Stimulated activated CD4-positive, alpha-beta T cell treated with anti-CD3 and anti-CD28 coated beads, Interleukin-12 subunit alpha, Interleukin-12 subunit beta, amount 100 ng/mL, for 24 hours (primary cell): Measurements from ENCODE around the gene MLLT3.

Experiments
- DNase-seq, 2 experiments: peaks; one replicate each; pipeline ENCODE4 v3.0.0-alpha.2; 2020; ENCODE audit warnings: low read depth in 2 of 2

Gene MLLT3

DNA sequence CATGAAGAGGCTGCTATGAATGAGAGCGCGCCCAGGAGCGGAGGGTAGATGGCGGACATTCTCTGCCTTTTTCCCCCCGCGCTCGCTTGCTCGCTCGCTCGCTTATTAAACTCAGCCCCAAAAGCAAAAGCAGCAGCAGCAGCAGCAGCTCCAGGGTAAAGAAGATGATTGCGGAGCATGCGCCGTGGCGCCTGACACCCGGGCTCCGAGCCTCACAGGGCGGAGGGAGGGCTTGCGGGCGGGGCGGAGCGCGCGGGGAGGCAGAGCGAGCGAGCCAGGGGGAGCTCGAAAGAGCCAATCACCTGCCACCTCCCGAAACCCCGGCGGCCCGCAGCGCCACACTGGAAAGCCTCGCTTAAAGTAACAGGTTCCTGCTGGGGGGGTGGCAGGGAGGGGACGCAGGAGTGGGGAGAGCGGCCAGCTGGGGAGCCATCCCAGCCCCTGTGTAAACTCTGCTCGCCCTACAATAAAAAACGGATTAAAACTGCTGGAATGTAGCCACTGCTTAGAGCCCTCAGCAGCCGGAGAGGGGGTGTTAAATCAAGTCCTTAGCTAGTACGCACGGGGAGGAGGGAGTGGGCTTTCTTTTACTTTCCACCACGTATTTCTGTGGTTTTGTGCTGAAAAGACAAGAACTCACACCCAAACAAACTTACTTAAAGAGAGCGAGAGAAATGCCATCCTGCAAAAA lies at the start of gene MLLT3:
TSS of gene MLLT3 (minus strand) at position 170 of the 691 bp plus-strand sequence.
- peak; percentile 91 to 93 for DNase-seq

DNA sequence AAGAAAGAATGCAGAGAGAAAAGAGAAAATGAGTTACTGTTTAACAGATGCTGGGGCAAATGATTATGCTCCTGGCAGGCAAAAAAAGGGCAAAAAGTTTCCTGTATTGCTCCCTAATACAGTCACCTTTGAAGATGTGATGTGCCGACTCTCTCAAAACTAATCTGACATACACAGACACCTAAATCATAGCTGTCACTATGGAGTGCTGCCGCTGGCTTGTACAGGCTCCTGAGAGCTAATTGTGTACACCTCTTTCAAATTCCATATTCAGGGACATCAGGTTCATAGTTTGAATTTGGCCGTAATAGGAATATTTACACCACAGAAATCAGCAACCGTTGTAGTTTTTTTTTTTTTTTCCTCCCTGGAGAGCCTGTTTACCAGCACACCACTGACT lies 49.3 kb upstream of the MLLT3 start:
- DNase-seq: no peak

DNA sequence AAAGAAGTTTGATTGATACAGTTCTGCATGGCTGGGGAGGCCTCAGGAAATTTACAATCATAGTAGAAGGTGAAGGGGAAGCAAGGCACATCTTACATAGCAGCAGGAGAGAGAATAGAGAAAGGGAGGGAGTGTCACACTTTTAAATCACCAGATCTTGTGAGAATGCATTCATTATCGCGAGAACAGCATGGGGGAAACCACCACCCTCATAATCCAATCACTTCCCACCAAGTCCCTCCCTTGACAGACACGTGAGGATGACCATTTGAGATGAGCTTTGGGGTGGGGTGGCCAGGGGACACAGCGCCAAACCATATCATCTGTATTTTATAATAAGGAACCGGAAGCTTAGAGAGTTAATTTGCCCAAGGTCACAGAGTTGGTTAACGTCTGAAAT lies 48.1 kb upstream of the MLLT3 start:
- no peak for DNase-seq

DNA sequence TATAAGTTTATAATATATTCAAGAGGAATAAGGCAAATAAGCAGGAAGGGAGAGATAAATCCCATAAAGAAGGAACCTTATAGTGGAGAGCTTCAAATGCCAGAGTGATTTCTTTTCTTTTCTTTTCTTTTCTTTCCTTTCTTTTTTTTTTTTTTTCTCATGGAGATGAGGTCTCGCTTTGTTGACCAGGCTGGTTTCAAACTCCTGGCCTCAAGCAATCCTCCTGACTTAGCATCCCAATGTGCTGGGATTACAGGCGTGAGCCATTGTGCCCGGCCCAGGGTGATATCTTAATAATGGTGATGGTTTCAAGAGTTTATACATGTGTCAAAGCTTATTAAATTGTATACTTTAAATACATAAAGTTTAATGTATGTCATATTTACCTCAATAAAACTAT lies 42.2 kb upstream of the MLLT3 start:
- no peak for DNase-seq

DNA sequence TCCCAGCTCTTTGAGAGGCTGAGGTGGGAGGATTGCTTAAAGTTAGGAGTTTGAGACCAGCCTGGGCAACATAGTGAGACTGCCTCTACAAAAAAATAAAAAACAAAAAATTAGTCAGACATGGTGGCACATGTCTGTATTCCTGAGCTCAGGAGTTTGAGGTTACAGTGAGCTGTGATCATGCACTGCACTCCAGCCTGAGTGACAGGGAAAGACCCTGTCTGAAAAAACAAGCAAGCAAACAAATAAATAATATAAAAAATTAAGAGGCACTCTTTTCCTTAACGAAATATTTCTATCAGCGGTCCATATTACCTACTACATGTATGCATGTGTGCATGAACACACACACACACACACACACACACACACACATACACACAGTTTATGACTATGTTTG lies 40.8 kb upstream of the MLLT3 start:
- no peak for DNase-seq

DNA sequence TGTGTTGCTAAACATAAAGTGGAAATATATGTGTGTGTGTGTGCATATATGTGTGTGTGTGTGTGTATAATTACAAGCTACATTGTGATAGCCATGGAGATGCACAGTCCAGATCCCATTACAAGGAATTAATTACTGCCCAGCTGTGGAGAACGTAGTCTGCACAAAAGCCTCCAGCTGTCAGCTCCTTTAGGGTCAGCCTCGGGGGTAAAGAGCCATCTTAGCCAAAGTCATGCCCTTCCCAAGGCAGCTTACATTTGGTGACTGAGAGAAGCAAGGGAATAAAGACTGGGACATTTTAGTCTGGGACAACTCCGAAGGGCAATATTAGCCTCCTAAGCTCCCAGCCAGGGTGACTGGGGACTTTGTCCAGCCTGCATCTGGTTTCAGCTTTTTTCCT lies 39.9 kb upstream of the MLLT3 start:
- no peak for DNase-seq

DNA sequence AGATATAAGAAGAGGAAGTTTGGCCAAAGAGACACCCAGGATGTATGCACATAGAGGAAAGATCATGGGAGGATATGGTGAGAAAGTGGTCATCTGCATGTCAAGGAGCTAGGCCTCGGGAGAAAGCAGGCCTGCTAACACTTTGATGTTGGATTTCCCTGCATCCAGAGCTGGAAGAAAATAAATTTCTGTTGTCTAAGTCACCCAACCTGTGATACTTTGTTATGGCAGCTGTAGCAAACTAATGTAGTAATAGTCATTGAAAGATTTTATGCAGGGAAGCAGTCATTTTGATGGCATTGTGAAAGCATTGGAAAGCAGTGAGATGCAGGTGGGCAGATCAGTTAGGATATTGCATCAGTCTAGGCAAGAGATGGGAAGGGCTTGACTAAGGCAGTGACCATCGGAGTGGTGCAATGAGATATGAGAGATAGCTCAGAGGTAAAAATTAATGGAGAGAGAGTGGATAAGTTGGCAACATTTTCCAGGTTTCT lies 37.2 kb upstream of the MLLT3 start:
- no peak for DNase-seq

DNA sequence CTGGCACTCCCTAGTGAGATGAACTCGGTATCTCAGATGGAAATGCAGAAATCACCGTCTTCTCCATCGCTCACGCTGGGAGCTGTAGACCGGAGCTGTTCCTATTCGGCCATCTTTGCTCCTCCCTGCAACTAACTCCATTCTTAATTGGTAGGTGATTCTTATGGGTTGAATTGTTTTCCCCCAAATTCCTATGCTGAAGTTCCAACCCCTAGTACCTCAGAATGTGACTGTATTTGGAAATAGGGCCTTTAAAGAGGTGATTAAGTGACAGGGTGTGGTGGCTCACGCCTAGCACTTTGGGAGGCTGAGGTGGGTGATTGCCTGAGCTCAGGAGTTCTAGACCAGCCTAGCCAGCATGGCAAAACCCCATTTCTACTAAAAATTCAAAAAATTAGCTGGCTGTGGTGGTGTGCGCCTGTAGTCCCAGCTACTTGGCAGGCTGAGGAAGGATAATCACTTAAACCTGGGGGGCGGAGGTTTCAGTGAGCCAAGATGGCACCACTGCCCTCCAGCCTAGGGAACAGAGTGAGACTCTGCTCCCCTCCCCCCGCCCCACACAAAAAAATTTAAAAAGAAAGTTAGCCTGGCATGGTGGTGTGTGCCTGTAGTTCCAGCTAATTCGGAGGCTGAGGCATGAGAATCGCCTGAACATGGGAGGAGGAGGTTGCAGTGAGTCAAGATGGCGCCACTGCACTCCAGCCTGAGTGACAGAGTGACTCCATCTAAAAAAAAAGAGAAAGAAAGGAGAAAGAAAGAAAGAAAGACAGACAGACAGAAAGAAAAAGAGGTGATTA lies 36.6 kb upstream of the MLLT3 start:
- no peak for DNase-seq

DNA sequence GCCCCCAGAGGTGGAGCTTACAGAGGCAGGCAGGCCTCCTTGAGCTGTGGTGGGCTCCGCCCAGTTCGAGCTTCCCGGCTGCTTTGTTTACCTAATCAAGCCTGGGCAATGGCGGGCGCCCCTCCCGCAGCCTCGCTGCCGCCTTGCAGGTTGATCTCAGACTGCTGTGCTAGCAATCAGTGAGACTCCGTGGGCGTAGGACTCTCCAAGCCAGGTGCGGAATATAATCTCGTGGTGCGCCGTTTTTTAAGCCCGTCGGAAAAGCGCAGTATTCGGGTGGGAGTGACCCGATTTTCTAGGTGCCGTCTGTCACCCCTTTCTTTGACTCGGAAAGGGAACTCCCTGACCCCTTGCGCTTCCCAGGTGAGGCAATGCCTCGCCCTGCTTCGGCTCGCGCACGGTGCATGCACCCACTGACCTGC lies 36.0 kb upstream of the MLLT3 start:
- DNase-seq: peak in 1 of 2 experiments; percentile 4

DNA sequence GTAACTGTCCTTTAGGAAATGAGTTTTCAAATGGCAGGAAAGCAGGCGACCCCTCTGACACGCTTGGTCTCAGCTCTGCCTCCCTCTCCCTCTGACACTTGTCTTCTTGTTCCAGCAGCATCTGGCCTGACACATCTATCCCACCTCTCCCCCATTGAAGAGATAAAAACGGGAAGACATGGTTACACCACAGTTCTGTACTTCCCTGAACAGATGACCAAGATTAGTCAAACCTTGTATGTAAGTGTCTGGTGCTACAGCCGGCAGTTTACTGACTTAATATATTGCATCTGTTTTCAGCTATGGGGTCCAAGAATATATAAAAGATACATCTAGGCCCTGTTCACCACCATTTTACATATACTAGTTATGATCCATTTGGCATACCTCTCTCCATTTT lies 29.6 kb upstream of the MLLT3 start:
- DNase-seq: no peak

DNA sequence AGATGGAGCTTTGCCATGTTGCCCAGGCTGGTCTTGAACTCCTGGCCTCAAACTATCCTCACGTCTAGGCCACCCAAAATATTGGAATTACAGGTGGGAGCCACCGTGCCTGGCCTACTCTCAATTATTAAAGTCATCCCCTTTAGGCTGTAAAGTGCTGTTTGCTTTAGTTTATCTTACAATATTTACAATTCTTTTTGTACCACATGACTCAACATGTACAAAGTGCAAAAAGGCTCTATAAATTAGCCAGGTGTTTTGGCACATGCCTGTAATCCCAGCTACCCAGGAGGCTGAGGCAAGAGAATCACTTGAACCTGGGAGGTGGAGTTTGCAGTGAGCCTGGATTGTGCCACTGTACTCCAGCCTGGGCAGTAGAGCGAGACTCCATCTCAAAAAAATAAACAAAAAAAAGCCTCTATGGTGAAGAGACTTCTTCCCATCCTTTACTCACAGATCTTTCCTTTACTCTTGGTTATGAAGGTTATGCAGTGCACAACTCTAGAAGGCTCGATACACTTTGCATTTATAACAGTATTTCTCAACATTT lies 28.5 kb upstream of the MLLT3 start:
- DNase-seq: no peak

DNA sequence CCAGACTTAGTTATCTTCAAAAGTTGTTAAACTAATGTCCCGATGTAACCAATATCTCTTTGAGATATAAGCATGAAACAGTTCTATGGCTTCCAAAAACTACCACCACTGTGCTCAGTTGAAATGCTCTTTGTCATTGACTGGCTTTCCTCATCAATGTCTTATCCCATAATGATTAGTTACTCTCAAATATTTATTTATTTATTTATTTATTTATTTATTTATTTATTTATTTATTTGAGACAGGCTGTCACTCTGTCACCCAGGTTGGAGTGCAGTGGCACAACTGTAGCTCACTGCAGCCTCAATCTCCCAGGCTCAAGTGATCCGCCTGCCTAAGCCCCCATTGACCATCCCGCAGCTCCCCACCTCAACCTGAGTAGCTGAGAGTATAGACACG lies 28.0 kb upstream of the MLLT3 start:
- no peak for DNase-seq

DNA sequence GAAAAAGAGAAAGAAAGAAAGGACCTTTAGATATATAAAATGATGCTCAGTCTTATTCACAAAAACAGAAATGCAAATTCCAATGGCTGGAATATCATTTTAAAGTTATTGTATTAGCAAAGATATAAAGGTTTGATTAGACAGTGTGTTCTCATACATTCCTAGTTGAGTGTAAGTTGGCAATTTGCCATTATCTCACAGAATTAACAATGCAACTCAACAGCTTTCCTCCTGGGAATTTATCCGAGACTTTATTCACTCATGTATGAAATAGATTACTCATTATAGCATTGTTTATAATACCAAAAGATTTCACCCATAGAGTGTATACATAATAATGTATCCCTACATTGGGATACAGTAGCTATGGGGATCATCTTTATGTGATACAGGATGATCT lies 27.1 kb upstream of the MLLT3 start:
- no peak for DNase-seq

DNA sequence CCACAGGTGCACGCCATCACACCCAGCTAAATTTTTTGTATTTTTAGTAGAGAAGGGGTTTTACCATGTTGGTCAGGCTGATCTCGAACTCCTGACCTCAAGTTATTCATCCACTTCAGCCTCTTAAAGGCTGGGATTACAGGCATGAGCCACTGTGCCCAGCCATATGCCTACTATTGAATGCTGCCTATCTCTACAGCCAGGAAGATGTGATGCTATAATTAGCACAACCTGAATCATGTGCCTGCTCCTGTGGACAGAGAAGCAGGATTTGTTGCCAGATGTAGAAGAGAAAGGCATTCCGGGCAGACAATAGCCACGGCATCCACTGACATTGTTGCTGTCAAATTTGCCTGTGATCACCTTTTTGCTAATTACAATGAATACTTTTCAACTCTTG lies 24.4 kb upstream of the MLLT3 start:
- DNase-seq: no peak

DNA sequence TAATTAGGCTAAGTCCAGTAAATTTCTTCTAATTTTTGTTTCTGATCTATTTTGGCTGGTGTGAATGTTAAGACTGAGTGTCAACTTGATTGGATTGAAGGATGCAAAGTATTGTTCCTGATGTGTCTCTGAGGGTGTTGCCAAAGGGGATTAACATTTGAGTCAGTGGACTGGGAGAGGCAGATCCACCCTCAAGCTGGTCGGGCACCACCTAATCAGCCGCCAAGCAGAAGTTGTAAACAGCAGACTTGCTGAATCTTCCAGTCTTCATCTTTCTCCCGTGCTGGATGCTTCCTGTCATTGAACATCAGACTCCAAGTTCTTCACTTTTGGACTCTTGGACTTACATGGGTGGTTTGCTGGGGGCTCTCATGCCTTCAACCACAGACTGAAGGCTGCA lies 21.4 kb upstream of the MLLT3 start:
- DNase-seq: no peak

DNA sequence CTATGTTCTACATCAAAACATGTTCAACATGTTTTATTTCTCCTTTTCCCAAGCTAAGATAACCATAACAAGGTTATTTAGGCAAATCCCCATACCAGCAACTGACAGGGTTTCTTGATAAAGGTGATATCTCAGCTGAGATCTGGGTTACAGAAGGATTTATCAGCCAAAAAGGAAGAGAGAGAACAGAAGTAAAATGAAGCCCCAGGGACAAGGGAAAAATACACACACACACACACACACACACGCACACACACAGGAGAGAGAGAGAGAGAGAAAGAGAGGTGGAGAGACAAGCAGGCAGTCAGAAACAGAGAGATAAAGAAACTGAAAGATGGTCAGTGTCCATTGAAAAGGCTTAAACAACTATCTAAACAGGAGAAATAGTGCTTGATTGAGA lies 19.7 kb upstream of the MLLT3 start:
- DNase-seq: no peak

DNA sequence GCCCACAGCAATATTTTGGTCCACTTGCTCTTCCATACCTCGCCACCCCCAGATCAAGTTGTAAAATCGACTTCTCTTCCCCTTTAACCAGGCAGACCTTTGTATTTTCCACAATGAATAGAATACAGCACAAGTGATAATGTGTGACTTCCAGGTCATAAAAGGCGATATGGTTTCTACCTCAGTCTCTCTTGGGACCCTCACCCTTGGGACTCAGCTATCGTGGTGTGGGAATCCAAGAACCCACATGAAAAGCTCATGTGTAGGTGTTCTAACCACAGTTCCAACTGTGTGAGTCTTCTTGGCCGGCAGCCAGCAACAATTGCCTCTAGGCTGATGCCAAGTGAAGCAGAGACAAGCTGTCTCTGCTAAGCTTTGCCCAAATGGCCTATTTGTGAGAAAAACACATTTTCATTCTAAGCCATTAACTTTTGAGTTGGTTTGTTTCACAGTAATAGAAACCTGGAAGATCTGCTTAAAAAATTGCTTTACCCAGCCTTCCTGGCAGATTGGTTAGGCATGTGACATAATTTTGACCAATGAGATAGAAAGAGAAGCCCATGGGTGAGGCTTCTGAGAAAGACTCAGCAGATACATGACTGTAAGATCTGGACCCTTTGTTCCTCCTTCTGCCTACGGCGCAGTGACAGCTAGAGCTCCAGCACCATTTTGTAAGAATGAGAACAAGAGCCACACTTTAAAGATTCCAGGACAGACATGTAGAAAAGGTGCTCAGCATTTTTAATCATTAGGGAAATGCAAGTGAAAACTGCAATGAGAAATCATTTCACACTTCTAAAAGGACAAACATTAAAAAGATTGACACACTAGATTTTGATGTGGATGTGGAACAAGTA lies 18.3 kb upstream of the MLLT3 start:
- peak; percentile 57 to 76 for DNase-seq

DNA sequence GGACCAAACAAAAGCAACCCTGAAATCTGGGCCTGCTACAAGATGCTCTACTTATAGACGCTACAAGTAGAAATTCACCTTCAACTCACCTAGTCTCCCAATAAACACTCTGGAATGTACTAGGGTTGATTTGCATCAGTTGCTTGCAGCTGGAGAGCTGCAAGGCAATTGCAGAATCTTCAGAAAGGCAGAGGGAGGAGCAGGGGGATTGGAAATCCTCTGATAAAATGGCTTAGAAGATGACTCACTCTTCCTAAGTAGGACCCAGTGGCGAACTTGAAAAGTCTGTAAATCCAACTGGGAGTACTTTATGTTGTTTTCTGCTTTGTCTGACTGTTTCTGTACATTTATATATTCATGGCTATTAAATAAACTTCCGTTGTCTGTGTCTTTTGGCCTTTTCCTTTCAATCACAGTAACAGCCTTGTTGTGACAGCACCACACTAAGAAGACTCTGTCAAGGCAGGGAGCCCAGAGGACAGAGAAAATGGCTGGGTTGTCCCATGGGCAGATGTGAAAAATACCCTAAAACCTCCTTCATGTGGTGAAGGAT lies 14.7 kb upstream of the MLLT3 start:
- no peak for DNase-seq

DNA sequence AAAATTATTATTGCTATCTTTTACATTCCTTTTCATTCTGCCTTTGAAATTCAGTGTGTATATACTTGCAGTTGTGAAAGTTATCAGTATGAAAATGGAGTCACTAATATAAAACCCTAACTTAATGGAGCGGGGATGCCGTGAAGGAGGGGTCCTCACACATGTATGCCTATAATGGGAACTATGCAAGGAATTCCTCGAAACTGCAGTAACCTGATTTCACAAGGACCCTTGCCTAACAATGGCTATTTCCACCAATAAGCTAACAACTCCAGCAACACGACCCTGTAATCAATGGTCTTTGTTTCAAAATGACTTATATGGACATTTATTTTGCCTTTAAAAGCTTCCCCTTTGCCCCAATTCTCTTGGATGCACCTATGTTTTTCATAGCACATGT lies 12.6 kb upstream of the MLLT3 start:
- DNase-seq: no peak

DNA sequence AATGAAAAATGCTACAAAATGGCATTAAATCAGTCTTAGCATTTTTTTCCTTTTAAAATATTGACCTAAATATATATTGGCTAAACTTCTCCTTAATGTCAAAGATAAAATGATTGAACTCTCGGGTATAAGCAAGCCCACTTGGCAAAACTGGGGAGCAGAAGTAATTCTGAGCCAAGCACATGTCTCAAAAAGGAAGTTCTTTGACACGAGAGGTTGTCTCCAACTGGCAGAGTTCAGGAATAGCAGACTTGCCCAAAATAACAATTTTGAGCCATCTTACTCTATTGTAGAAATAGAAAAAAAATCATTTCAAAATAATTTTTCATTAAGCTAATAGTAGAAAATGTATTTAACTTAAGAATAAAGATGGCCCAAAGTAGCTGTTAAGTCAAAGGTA lies 10.4 kb upstream of the MLLT3 start:
- DNase-seq: no peak

DNA sequence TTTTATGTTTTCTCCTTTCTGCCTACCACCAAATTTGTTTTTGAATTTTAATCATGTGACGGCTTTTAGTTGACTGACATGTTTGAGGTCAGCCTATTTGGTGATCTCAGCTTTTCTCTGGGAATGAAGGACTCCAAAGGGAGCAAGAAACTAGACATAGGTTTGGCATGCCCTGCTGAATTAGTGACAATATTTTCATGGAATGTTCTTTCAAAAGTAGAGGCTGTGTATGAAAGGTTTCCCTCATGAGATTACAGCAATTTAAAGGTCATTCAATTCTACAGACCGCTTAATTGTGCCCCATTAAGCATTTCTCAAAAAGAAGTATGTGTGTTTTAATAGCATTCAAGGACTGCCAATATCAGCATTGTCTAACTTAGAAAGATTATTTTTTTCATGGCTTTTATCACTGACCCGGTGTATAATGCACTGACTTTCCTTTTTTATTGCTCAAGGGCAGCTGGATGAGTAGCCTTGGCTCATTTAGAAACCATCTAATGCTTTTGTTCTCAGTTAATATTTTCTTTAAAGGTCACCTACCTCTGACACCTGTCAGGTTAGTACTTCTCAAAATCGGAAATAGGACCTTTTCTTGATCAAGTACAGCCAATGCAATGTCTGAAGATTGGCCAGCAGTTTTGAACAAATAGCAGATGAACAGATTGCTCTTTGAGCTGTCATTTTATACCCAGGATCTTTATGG lies 8.1 kb upstream of the MLLT3 start:
- DNase-seq: no peak
